Lower leg skin (tissue), 3 donors: ENCODE results near the gene ZBTB40.

Source experiments
- POLR2A ChIP-seq, 2 donors: fragments of 450-650 bp; IDR thresholded peaks; one replicate each; pipeline ENCODE4 v1.6.1; 2016 to 2017; ENCODE audit warnings: antibody characterized with exemption in 2 of 2, mild to moderate bottlenecking in 1 of 2, moderate library complexity in 1 of 2
- TF ChIP-seq, protein P1 (sequence below), 3 donors: fragments of 450-650 bp; IDR thresholded peaks; one replicate each; pipeline ENCODE4 v1.5.1; 2016; ENCODE audit warnings: antibody characterized with exemption in 3 of 3, mild to moderate bottlenecking in 3 of 3, moderate library complexity in 2 of 3

DNA sequence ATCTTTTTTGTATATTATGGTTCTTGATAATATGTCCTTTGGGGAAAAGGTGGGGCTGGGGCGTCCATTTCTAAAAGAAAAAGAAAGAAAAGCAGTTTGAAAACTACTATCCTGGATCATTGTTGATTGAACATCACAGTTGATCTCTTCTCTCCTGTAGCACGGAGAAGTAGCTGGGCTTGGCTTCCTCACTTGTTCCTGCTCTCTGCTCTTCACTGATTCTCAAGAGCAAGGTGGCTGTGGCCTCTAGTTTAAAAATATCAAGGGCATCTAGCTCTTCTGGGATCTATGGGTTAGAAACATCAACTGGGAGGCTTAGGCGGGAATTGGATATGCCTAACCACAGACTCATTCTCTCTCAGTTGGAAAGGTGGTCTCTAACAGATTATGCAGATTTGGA is 73.6 kb downstream of the ZBTB40 start:
- TF ChIP-seq, protein P1, sequence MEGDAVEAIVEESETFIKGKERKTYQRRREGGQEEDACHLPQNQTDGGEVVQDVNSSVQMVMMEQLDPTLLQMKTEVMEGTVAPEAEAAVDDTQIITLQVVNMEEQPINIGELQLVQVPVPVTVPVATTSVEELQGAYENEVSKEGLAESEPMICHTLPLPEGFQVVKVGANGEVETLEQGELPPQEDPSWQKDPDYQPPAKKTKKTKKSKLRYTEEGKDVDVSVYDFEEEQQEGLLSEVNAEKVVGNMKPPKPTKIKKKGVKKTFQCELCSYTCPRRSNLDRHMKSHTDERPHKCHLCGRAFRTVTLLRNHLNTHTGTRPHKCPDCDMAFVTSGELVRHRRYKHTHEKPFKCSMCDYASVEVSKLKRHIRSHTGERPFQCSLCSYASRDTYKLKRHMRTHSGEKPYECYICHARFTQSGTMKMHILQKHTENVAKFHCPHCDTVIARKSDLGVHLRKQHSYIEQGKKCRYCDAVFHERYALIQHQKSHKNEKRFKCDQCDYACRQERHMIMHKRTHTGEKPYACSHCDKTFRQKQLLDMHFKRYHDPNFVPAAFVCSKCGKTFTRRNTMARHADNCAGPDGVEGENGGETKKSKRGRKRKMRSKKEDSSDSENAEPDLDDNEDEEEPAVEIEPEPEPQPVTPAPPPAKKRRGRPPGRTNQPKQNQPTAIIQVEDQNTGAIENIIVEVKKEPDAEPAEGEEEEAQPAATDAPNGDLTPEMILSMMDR (IDR thresholded peaks at IDR 0.05): no peak
- no peak for TF ChIP-seq POLR2A (IDR thresholded peaks at IDR 0.05)
